RWPE1 (cell line): ENCODE measurements around the gene CA5B.
"Not testable (repeated sequence)": the region's sequence is repeated elsewhere in the genome, so short reads cannot be mapped to it uniquely, and the experiment has no call there.

Source experiments
- CTCF ChIA-PET: fragments of 350-600 bp; sonication (Branson Sonifier 250); formaldehyde crosslinking; extraction: SDS; loops from one replicate; lab custom pipeline; 2021; lab: Yijun Ruan, JAX
- POLR2A ChIA-PET: fragments of 400-600 bp; formaldehyde crosslinking; extraction: SDS; loops from one replicate; lab custom pipeline; 2020; ENCODE audit warnings: antibody characterized with exemption; ENCODE audit not compliant: low non-redundant PET; lab: Yijun Ruan, JAX
- DNase-seq: peaks from one replicate; pipeline ENCODE4 v3.0.0; 2012; ENCODE audit warnings: low spot score
- H3K27ac ChIP-seq: fragments of 450-650 bp; 2 replicates; pipeline ENCODE4 v1.5.1; 2017
- CTCF ChIP-seq: fragments of 450-650 bp; conservative IDR thresholded peaks from 2 replicates; pipeline ENCODE4 v1.5.1; 2017; ENCODE audit warnings: low read depth, mild to moderate bottlenecking

The CA5B gene

DNA sequence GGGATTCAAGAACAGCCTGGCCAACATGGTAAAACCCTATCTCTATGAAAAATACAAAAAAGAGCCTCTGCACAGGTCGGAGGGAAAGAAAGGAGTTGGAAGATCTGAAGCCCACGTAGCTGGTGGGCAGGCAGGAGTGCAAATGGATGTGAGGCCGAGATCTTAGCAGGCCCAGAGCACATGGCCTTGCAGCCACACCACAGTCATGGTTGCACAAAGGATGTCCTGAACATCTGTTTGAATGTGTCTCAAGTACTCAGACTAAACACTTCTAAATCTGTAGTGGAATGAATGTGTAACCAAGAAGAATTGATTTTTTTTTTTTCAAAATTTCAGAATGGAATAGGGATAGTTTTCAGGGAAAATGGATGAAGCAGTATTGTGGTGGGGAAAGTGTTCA is 10.8 kb downstream of the CA5B start:
- POLR2A ChIA-PET: interaction anchor here (0.6 kb wide), 1 partner anchor 22 kb away, joined by 6 read pairs; no protein-coding TSS in a partner anchor
- no peak for DNase-seq
- CTCF ChIA-PET: no interaction called here
- no peak overlapping the region for H3K27ac ChIP-seq
- TF ChIP-seq CTCF: no peak

GRCh38 chrX:15749642-15750610 is 11.9 kb downstream of the CA5B start:
- H3K27ac ChIP-seq: no peak overlapping the region
- POLR2A ChIA-PET: no interaction called here
- no peak for DNase-seq
- CTCF ChIA-PET: interaction anchor here (0.6 kb wide), 1 partner anchor 72 kb away, joined by 4 read pairs; no protein-coding TSS in a partner anchor
- TF ChIP-seq CTCF: no peak

- CTCF ChIA-PET: no interaction called here
- DNase-seq: no peak
- no peak overlapping the region for H3K27ac ChIP-seq
- no peak for TF ChIP-seq CTCF
- POLR2A ChIA-PET: no interaction called here
Observed at GRCh38 chrX:15750611-15751154, 12.6 kb downstream of the CA5B start.

DNA sequence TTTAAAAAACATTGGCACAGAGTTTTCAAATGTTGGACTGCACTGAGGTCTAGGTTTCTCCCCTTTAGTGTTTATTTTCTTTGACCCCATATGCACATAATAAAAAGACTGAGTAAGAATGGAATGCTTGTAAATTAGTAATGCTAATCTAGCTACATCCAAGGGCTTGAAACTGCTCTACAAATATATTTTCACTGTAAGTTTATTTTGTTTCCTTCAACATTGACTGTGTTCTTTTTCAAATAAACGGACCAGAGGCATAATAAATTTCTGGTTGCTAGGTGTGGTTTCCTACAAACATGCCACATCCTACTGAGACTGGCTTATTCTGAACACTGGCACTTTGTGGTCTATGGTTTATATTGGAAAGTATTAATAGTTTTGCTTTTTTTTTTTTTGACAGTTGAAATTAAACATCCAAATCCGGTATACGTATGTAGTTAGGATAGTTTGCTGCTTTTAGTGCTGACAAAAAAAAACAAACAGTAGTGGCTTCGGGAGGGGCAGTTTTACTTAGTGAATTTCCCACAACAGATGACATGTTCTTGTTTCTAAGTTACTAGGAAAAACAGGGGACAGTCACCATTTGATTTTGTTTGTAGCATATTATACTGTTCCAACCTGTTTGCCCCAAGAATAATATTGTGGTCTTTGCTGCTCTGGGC is 13.2 kb downstream of the CA5B start:
- DNase-seq: no peak
- no peak overlapping the region for H3K27ac ChIP-seq
- TF ChIP-seq CTCF: no peak
- CTCF ChIA-PET: no interaction called here
- POLR2A ChIA-PET: no interaction called here

- H3K27ac ChIP-seq: no peak overlapping the region
- ChIA-PET CTCF (no interaction called here), POLR2A (no interaction called here)
- no peak for TF ChIP-seq CTCF
- DNase-seq: no peak
Observed at GRCh38 chrX:15755091-15755490, 17.0 kb downstream of the CA5B start.

DNA sequence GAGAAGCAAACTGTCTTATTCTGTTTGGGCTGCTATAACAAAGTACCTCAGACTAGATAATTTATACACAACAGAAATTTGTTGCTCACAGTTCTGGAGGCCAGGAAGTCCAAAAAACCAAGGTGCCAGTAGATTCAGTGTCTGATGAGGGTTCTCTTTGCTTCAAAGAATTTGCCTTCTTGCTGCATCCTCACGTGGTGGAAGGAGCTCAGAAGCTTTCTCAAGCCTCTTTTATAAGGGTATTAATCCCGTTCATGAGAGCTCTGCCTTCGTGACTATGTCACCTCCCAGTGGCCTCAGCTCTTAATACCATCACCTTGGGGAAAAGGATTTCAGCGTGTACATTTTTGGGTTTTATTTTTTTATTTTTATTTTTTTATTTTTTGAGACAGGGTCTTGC is 20.1 kb downstream of the CA5B start:
- no peak for TF ChIP-seq CTCF
- no peak overlapping the region for H3K27ac ChIP-seq
- no peak for DNase-seq
- ChIA-PET CTCF (interaction anchor here (0.6 kb wide), 1 partner anchor 45 kb away, joined by 3 read pairs; no protein-coding TSS in a partner anchor), POLR2A (no interaction called here)

- CTCF ChIA-PET, POLR2A ChIA-PET, DNase-seq, H3K27ac ChIP-seq: not testable (repeated sequence)
Observed at GRCh38 chrX:15759886-15760285, 21.8 kb downstream of the CA5B start.
